HL-60 (cell line): ENCODE results near the gene CADM1.

Experiments used
- CTCF ChIP-seq: IDR thresholded peaks from one replicate; pipeline ENCODE4 v1.5.1; 2011; ENCODE audit warnings: low read length, control low read depth, inconsistent platforms; ENCODE audit not compliant: insufficient read depth
- POLR2AphosphoS5 ChIP-seq: IDR thresholded peaks from 2 replicates; pipeline ENCODE4 v1.6.1; 2012; ENCODE audit warnings: low read depth
- SPI1 ChIP-seq: IDR thresholded peaks from 2 replicates; pipeline ENCODE4 v1.6.1; 2012; ENCODE audit warnings: low read depth, mild to moderate bottlenecking, borderline replicate concordance

- TF ChIP-seq CTCF (no peak), POLR2AphosphoS5 (no peak), SPI1 (no peak)
Measured at GRCh38 chr11:115201111-115201792, 303.0 kb downstream of the CADM1 start.
